Gastrocnemius medialis (tissue), 4 donors: ENCODE measurements around the gene SERPINB12. TPM values are rescaled to one million over a fixed set of nuclear protein-coding genes. Genes with fewer than 3 reads are reported as not detected.

Experiments
- ATAC-seq, 2 donors: fragments of 150-250 bp; one replicate each; pipeline ENCODE4 v1.9.1; 2016
- DNase-seq, 2 donors: peaks; one replicate each; pipeline ENCODE4 v3.0.0-alpha.2; 2019
- H3K27ac ChIP-seq, 4 donors: fragments of 200-600 bp; sonication (generic); 1 replicate in 1 of 4; 2 replicates in 3 of 4; pipeline ENCODE4 v1.5.1; 2016 to 2018; ENCODE audit warnings: mild to moderate bottlenecking in 2 of 4, moderate library complexity in 1 of 4
- H3K27me3 ChIP-seq, 3 donors: fragments of 200-600 bp; sonication (generic) in 2 of 3; 1 replicate in 1 of 3; 2 replicates in 2 of 3; pipeline versions ENCODE4 v1.5.1 to v1.6.0; 2016 to 2019; ENCODE audit warnings: mild to moderate bottlenecking in 1 of 3, moderate library complexity in 1 of 3
- H3K36me3 ChIP-seq, 2 donors: fragments of 200-600 bp; sonication (generic) in 1 of 2; one replicate each; pipeline ENCODE4 v1.5.1; 2017 to 2018
- H3K4me1 ChIP-seq, 2 donors: fragments of 200-600 bp; sonication (generic) in 1 of 2; one replicate each; pipeline ENCODE4 v1.5.1; 2016 to 2017; ENCODE audit warnings: mild to moderate bottlenecking in 2 of 2
- H3K4me3 ChIP-seq, 4 donors: fragments of 200-600 bp; sonication (generic) in 3 of 4; 1 replicate in 1 of 4; 2 replicates in 3 of 4; pipeline ENCODE4 v1.5.1; 2016 to 2019; ENCODE audit warnings: mild to moderate bottlenecking in 2 of 4
- H3K9me3 ChIP-seq, 3 donors: fragments of 200-600 bp; sonication (generic) in 2 of 3; 1 replicate in 1 of 3; 2 replicates in 2 of 3; pipeline ENCODE4 v1.5.1; 2016 to 2019
- CTCF ChIP-seq, 5 experiments: fragments of 450-650 bp in 3 of 5; fragments of 200-600 bp in 2 of 5; sonication (generic) in 2 of 5; IDR thresholded peaks in 4 of 5; conservative IDR thresholded peaks in 1 of 5; 1 replicate in 4 of 5; 2 replicates in 1 of 5; pipeline ENCODE4 v1.5.1; 2016 to 2019; ENCODE audit warnings: antibody characterized with exemption in 5 of 5, mild to moderate bottlenecking in 3 of 5, moderate library complexity in 3 of 5
- POLR2A ChIP-seq, 2 donors: fragments of 450-650 bp; IDR thresholded peaks; one replicate each; pipeline ENCODE4 v1.6.1; 2017; ENCODE audit warnings: antibody characterized with exemption in 2 of 2, mild to moderate bottlenecking in 2 of 2, moderate library complexity in 2 of 2
- in situ Hi-C, 4 donors: fragments of 200-750 bp; cut with MboI; loops; one replicate each; pipeline versions ENCODE4 v1.15.0 to v1.8.0; 2017; ENCODE audit warnings: low sequenced_read_pairs in 4 of 4
- intact Hi-C: fragments of 100-400 bp; cut with DNase I; formaldehyde crosslinking; loops from one replicate; pipeline ENCODE4 v1.15.1; 2023; ENCODE audit warnings: low total_unique reads
- total RNA-seq, 4 donors: library from RNA; depleted of rRNA; stranded (reverse); fragments of >200 nt; gene quantifications; one replicate each; pipeline versions ENCODE4 v1.1.0 to v1.2.3, GENCODE V29; 2016

Gene SERPINB12
- total RNA-seq, 4 donors from 2014 or later: not detected

DNA sequence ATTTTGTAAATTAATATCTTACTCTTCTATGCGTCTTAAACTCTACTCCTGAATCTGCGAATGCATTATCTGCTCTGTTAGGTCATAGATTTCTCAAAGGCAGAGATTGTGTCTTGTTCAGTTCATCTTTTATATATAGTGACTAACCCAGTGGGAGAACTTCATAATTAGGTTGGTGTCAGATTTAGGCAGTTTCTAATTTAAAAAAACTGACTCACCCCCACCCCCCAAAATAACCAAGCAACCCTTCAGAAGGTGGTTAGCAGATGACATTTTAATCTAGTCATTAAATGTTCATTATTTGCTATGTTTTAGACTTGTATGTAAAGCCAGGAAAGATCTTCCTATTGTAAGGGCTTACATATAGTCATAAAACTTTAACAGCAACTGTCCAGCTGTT lies 10.4 kb downstream of the SERPINB12 start:
- Histone ChIP-seq H3K9me3 (no peaks in the 10 kb centered on the region), H3K4me3 (no peak overlapping the region), H3K27me3 (no peaks in the 10 kb centered on the region), H3K27ac (no peak overlapping the region), H3K36me3 (no peaks in the 10 kb centered on the region), H3K4me1 (peaks cover 0 to 14% of the 10 kb centered on the region in 2 donors)
- in situ Hi-C loops (no loop called here), intact Hi-C loops (no loop called here)
- TF ChIP-seq CTCF (IDR thresholded peaks at IDR 0.05 in 4 of 5, conservative IDR thresholded peaks at IDR 0.05 in 1 of 5) (no peak), POLR2A (IDR thresholded peaks at IDR 0.05) (no peak)
- ATAC-seq (no peak), DNase-seq (no peak)

GRCh38 chr18:63553081-63553480 lies 10.9 kb downstream of the SERPINB12 start:
- intact Hi-C loops: no loop called here
- Histone ChIP-seq H3K36me3 (no peaks in the 10 kb centered on the region), H3K27ac (peak overlapping the region in 1 of 4 donors; percentile 5), H3K9me3 (no peaks in the 10 kb centered on the region), H3K4me3 (no peak overlapping the region), H3K27me3 (no peaks in the 10 kb centered on the region), H3K4me1 (peaks cover 0 to 14% of the 10 kb centered on the region in 2 donors)
- in situ Hi-C loops: no loop called here
- ATAC-seq (peak; percentile 56 to 76), DNase-seq (no peak)
- no peak for TF ChIP-seq CTCF (IDR thresholded peaks at IDR 0.05 in 4 of 5, conservative IDR thresholded peaks at IDR 0.05 in 1 of 5)

DNA sequence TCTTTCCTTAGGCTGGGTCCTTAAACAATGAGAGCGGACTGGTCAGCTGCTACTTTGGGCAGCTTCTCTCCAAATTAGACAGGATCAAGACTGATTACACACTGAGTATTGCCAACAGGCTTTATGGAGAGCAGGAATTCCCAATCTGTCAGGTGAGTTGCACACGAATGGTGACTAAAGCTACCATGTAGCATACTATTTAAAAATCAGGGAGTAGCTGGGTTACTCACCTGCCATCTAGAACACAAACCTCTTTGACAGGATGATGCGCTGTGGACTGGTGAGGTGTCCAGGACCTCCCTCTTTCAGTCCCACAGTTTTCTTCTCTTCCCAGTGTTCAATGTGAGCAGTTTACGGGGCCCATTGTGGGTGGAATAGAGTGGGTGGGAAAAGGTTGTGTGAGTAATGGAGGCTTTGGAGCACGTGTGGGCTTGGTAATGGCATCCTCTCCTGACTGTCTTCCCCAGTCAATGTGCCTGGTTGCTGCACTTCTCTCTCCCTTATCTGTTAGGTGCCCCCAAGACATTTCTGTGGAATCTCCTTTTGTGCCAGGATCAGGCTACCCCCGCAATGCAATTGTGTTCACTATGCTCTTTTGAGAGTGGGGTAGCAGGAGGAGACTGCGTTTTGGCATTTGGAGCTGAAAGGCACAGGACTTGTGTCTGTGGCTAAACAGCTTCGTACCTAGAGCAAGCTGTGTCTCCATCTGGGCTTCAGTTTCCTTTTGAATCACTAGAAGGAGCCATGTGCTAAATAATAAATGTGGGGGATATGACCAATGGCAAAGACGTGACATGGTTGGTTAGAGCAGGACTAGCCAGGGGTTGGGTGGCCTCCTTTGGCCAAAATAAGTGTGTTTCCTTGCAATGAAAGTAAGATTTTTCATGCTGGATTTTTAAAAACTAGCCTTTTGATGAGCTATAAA lies 17.7 kb downstream of the SERPINB12 start:
- Histone ChIP-seq H3K27ac (no peak overlapping the region), H3K36me3 (no peaks in the 10 kb centered on the region), H3K4me1 (no peaks in the 10 kb centered on the region), H3K9me3 (no peaks in the 10 kb centered on the region), H3K27me3 (no peaks in the 10 kb centered on the region), H3K4me3 (no peak overlapping the region)
- intact Hi-C loops: no loop called here
- ATAC-seq: no peak
- in situ Hi-C loops: no loop called here
- TF ChIP-seq POLR2A (IDR thresholded peaks at IDR 0.05) (no peak), CTCF (IDR thresholded peaks at IDR 0.05 in 4 of 5, conservative IDR thresholded peaks at IDR 0.05 in 1 of 5) (no peak)
- DNase-seq: no peak

GRCh38 chr18:63562284-63562683 lies 20.1 kb downstream of the SERPINB12 start:
- no peaks in the 10 kb centered on the region for H3K36me3 ChIP-seq
- TF ChIP-seq POLR2A (IDR thresholded peaks at IDR 0.05) (no peak), CTCF (IDR thresholded peaks at IDR 0.05 in 4 of 5, conservative IDR thresholded peaks at IDR 0.05 in 1 of 5) (no peak)
- ATAC-seq (no peak), DNase-seq (no peak)
- H3K4me3 ChIP-seq: no peak overlapping the region
- intact Hi-C loops (no loop called here), in situ Hi-C loops (no loop called here)
- H3K4me1 ChIP-seq: no peaks in the 10 kb centered on the region
- H3K27me3 ChIP-seq: no peaks in the 10 kb centered on the region
- no peaks in the 10 kb centered on the region for H3K9me3 ChIP-seq
- no peak overlapping the region for H3K27ac ChIP-seq
